ENCODE measurements around the gene C2orf69. TPM values are rescaled to one million over a fixed set of nuclear protein-coding genes. Genes with fewer than 3 reads are reported as not detected.

The C2orf69 gene
- total RNA-seq, 3 donors from 2014 or later (not counting 1 experiment from before 2014, with no cell fraction given): 11.8 to 15.0 (median 13.0) TPM

Other genes with a start within 250 kb of the C2orf69 start
- under 1 TPM in 2 of 3 donors, not detected in 1; 0.52 to 0.95 TPM for gene FTCDNL1, start 60.1 kb upstream of the C2orf69 start, total RNA-seq
- 10 to 100 TPM; 15.9 to 17.4 (median 16.9) TPM for gene TYW5, start 44.2 kb downstream of the C2orf69 start, total RNA-seq
- 10 to 100 TPM; 23.5 to 26.4 (median 23.6) TPM for gene MAIP1, start 44.3 kb downstream of the C2orf69 start, total RNA-seq